DND-41 (cell line): ENCODE results near the gene AKAP8.

Experiments
- CTCF ChIP-seq: IDR thresholded peaks from 2 replicates; pipeline ENCODE4 v1.5.1; 2012; ENCODE audit warnings: borderline replicate concordance, low read length, moderate library complexity, mild to moderate bottlenecking; ENCODE audit not compliant: poor library complexity, severe bottlenecking; ENCODE audit errors: extremely low read depth
- EZH2 ChIP-seq: IDR thresholded peaks from 3 replicates; pipeline ENCODE4 v1.6.1; 2012; ENCODE audit warnings: borderline replicate concordance, low read depth, mild to moderate bottlenecking, moderate library complexity, low read length, inconsistent platforms; ENCODE audit not compliant: severe bottlenecking

GRCh38 chr19:15374796-15375440 is 4.7 kb downstream of the AKAP8 start:
- no peak for TF ChIP-seq CTCF
- no peak for TF ChIP-seq EZH2
